Esophagus muscularis mucosa (tissue), 4 donors: ENCODE data around the gene ELFN1.

Source experiments
- CTCF ChIP-seq, 3 experiments: fragments of 200-600 bp in 2 of 3; fragments of 450-650 bp in 1 of 3; sonication (generic) in 2 of 3; IDR thresholded peaks; one replicate each; pipeline ENCODE4 v1.5.1; 2017 to 2019; ENCODE audit warnings: antibody characterized with exemption in 3 of 3, mild to moderate bottlenecking in 2 of 3, moderate library complexity in 1 of 3
- EP300 ChIP-seq: sonication (generic); formaldehyde crosslinking; IDR thresholded peaks from one replicate; pipeline ENCODE4 v1.6.1; 2017; ENCODE audit warnings: antibody characterized with exemption
- POLR2A ChIP-seq: fragments of 450-650 bp; IDR thresholded peaks from one replicate; pipeline ENCODE4 v1.6.1; 2017; ENCODE audit warnings: antibody characterized with exemption, moderate library complexity, mild to moderate bottlenecking, low read depth
- POLR2AphosphoS5 ChIP-seq, 2 donors: sonication (generic); formaldehyde crosslinking; IDR thresholded peaks; one replicate each; pipeline ENCODE4 v1.6.1; 2017; ENCODE audit warnings: antibody characterized with exemption in 2 of 2

DNA sequence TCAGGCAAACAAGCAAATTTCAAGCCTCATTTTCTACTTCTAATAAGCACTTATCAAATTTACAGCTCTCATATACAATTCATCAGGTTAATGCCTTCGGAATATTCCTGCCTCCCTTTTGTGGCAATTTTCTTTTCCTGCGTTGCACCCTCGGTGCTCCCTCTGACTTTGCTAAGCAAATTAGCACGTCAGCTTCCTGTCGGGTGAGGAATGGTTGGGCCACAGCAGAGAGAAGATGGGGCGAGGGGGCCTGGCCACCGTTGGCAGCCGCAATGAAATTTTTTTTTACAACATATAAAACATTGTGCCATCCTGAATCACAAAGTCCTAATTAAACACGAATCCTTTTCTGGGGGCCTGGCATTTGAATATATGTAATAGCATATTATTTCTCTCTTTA lies 28.1 kb downstream of the ELFN1 start:
- no peak for TF ChIP-seq POLR2A
- no peak for TF ChIP-seq CTCF (IDR thresholded peaks at IDR 0.05)
- TF ChIP-seq POLR2AphosphoS5 (IDR thresholded peaks at IDR 0.05) = no peak
- TF ChIP-seq EP300 = no peak
